ENCODE results near the gene FERMT3. TPM values are rescaled to one million over a fixed set of nuclear protein-coding genes. Genes with fewer than 3 reads are reported as not detected.

The FERMT3 gene
- total and polyA plus RNA-seq, 2 of the 13 experiments (the other 11 are each of a cell fraction or from before 2014, with no cell fraction given): 0.29 TPM; not detected in 1

GRCh38 chr11:64251016-64251752 is 44.7 kb downstream of the FERMT3 start, which contains the start of gene PLCB3 (continued):
- TF ChIP-seq, protein P1, sequence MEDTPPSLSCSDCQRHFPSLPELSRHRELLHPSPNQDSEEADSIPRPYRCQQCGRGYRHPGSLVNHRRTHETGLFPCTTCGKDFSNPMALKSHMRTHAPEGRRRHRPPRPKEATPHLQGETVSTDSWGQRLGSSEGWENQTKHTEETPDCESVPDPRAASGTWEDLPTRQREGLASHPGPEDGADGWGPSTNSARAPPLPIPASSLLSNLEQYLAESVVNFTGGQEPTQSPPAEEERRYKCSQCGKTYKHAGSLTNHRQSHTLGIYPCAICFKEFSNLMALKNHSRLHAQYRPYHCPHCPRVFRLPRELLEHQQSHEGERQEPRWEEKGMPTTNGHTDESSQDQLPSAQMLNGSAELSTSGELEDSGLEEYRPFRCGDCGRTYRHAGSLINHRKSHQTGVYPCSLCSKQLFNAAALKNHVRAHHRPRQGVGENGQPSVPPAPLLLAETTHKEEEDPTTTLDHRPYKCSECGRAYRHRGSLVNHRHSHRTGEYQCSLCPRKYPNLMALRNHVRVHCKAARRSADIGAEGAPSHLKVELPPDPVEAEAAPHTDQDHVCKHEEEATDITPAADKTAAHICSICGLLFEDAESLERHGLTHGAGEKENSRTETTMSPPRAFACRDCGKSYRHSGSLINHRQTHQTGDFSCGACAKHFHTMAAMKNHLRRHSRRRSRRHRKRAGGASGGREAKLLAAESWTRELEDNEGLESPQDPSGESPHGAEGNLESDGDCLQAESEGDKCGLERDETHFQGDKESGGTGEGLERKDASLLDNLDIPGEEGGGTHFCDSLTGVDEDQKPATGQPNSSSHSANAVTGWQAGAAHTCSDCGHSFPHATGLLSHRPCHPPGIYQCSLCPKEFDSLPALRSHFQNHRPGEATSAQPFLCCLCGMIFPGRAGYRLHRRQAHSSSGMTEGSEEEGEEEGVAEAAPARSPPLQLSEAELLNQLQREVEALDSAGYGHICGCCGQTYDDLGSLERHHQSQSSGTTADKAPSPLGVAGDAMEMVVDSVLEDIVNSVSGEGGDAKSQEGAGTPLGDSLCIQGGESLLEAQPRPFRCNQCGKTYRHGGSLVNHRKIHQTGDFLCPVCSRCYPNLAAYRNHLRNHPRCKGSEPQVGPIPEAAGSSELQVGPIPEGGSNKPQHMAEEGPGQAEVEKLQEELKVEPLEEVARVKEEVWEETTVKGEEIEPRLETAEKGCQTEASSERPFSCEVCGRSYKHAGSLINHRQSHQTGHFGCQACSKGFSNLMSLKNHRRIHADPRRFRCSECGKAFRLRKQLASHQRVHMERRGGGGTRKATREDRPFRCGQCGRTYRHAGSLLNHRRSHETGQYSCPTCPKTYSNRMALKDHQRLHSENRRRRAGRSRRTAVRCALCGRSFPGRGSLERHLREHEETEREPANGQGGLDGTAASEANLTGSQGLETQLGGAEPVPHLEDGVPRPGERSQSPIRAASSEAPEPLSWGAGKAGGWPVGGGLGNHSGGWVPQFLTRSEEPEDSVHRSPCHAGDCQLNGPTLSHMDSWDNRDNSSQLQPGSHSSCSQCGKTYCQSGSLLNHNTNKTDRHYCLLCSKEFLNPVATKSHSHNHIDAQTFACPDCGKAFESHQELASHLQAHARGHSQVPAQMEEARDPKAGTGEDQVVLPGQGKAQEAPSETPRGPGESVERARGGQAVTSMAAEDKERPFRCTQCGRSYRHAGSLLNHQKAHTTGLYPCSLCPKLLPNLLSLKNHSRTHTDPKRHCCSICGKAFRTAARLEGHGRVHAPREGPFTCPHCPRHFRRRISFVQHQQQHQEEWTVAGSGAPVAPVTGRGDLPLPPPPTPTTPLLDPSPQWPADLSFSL (CRISPR knock-in tag; IDR thresholded peaks at IDR 0.05): no peak
- TF ChIP-seq KDM5B (CRISPR knock-in tag; IDR thresholded peaks at IDR 0.05; ENCODE audit: borderline replicate concordance) (peak; percentile 41; the same call in 1 of the 2 replicates), IKZF5 (CRISPR knock-in tag; IDR thresholded peaks at IDR 0.05) (0 out of 2 replicates have a peak, but pooled peaks have one; percentile 44), HMGXB4 (CRISPR knock-in tag; IDR thresholded peaks at IDR 0.05; ENCODE audit: borderline replicate concordance in 1 of 2, low read depth in 1 of 2) (0 out of 4 replicates have a peak, but pooled peaks of 1 of the 2 experiments have one; percentile 42), STAT6 (CRISPR knock-in tag; IDR thresholded peaks at IDR 0.05; ENCODE audit: borderline replicate concordance) (no peak), NONO (IDR thresholded peaks at IDR 0.05) (no peak), NONO (CRISPR knock-in tag; conservative IDR thresholded peaks at IDR 0.05) (no peak), PPARG (CRISPR knock-in tag; conservative IDR thresholded peaks at IDR 0.05) (no peak), ZNF343 (CRISPR knock-in tag; IDR thresholded peaks at IDR 0.05) (no peak), MED1 (CRISPR knock-in tag; IDR thresholded peaks at IDR 0.05) (no peak), KLF9 (CRISPR knock-in tag; IDR thresholded peaks at IDR 0.05; ENCODE audit: low read depth) (no peak), GTF2F1 (IDR thresholded peaks at IDR 0.05; ENCODE audit: low read length) (no peak), IKZF1 (IDR thresholded peaks at IDR 0.05) (no peak), MYC (CRISPR knock-in tag; IDR thresholded peaks at IDR 0.05; ENCODE audit: borderline replicate concordance) (peak; percentile 36; the same call in 1 of the 2 replicates), LCORL (IDR thresholded peaks at IDR 0.05) (no peak), LCORL (CRISPR knock-in tag; IDR thresholded peaks at IDR 0.05) (0 out of 2 replicates have a peak, but pooled peaks have one; percentile 21)
- TF ChIP-seq, protein P2, sequence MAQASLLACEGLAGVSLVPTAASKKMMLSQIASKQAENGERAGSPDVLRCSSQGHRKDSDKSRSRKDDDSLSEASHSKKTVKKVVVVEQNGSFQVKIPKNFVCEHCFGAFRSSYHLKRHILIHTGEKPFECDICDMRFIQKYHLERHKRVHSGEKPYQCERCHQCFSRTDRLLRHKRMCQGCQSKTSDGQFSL (CRISPR knock-in tag; IDR thresholded peaks at IDR 0.05): no peak
